NCI-H2227 (cell line): Measurements from ENCODE around the gene IKZF2.

Source experiments
- DNase-seq: peaks from one replicate; lab custom pipeline; 2025; ENCODE audit not compliant: unreplicated experiment; lab: John Stamatoyannopoulos, UW

IKZF2 gene

GRCh38 chr2:213151437-213152064 is at the start of gene IKZF2:
Gene IKZF2 (minus strand): TSS chr2:213151612. CDS start chr2:213148629, 2,983 bp downstream.
- DNase-seq, result peak; percentile 97

DNA sequence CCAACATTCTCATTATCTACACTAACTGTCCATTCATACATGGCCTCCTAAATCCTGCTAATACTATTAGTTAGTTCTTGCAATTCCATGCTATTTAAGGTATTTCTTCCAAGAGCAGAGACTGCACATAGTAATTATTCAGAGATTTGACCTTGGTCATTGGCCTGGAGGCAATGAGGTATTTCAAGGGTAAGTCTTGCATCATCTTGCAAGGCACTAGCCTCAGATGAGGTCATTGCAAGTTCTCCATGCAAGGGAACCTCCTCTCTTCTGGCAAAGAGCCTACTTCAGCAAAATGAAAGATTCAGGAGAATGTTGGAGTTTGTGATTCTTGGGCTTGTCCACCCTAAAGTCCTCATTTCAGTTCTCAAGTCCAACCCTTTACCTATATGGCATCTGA is 48.5 kb upstream of the IKZF2 start:
- no peak for DNase-seq

DNA sequence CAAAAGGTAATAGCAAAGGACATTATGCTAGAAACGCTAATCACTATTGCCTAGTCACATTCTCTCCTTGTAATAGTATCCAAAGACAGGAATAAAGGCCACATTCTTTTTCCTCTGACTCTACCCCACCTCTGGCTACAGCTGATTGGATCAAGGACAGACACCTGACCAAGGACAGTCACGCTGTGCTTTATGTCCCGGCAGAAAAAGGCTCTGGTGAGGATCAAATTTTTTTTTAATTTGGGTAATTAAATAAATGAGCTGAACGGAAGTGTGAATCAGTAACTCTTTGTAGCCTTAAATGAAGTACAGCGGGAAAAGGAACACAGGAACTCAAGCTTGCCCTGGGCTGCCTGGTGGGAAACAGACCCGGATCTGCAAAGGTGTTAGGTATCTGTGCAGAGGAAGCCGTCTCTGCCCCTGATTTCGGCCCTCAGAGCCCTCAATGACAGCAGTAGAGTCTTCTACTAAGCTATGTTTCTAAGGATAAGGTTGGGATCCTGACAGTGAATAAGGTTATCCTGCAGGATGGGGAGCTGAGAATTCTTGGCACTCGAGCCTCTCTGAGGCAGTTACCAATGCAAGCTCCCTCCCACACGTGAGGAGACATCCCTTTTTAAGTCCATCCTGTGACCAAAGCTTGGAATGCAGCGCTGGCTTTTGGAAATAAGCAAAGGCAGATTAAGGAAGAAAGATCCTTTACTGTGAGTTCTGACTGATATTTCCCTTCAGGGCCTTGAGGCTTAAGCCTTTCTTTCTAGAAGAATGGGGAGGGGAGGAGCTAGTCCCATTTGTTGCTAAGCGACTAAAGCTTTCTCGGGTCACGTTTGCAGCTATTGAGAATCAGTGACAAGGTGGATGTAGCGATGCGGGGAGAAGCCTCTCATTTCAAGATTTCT is 37.8 kb upstream of the IKZF2 start:
- DNase-seq, result peak; percentile 85

GRCh38 chr2:213188533-213188867 is 37.1 kb upstream of the IKZF2 start:
- DNase-seq, result no peak

DNA sequence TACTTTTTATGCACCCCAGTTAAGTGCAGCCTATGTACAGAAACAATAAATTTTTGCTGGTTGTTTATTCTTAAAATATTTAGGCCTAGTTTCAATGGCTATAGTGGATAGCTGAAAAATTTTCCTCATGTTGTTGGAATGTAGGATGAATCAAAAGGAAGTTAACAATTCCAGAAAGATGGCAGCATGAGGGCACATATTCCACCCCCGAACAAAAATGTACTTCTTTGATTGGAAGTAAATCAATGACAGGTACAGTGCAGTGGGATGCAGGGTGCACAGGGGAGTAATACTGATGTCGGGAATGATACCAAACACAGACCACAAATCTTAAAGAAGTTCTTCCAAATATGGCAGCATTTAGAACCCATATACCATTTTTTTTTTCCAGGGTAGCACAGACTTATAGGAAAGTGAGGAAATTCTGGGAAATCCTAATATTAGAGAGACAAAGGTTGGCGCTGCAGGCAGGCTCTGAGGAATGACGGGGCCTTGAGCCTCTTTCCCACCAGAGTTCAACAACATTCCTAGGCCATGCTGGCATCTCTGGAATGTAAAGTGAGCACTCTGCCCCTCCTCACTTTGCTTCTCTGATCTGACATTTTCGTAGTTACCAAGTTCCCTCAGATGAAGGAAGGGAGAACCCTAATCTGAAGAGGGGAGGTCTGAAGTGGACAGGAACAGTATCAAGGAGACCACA is 36.6 kb upstream of the IKZF2 start:
- DNase-seq, result no peak

- DNase-seq, result no peak
Observed at GRCh38 chr2:213187386-213187785, 36.0 kb upstream of the IKZF2 start.

DNA sequence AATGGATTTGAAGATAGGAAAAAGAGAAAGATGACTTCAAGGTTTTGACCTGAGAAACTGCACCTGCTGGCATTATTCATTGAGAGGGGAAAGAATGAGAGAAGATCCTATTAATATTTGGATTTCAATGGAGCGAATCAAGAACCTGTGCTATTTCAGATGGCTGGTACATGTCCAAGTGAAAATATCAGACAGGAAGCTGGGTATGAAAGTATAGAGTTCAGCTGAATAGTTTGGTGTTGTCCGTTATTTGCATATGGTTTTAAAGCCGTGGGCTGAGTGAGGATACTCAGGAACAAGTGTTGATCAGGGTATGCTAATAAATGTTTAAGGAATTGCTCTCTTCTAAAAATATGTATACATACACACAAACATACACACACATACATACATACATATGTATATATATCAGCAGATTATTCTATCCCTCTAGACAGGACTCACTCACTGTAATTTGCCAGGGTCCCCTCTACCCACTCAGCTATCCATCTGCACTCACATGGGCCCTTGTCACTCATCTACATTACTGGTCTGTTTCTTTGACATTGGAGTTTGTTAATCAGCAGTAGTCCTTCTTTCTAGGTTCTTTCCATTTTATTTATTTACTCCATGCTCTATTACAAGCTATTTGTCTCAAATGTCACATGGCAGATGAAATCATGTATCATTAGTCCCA is 33.9 kb upstream of the IKZF2 start:
- no peak for DNase-seq

GRCh38 chr2:213181712-213182111 is 30.3 kb upstream of the IKZF2 start:
- no peak for DNase-seq

- no peak for DNase-seq
Observed at GRCh38 chr2:213177679-213178078, 26.3 kb upstream of the IKZF2 start.

- DNase-seq, result no peak
Observed at GRCh38 chr2:213175673-213176247, 24.3 kb upstream of the IKZF2 start.

DNA sequence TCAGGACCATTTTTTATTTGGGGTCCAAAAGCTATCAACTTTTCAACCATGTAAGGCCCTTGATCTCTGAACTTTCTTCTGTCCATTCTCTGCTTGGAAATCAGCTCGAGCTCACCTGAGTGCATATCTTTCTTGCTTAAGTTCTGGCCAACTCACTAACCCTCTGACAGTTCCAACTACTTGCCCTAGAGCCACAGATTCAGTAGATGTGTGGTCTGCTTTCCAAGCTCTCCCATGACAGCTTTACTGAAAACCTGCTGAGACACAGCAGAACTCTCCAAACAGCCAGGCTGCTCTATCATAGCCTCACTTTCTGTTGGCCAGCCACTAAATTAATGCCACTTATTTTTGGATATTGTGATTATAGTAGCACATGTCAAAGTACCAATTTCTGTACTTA is 21.2 kb upstream of the IKZF2 start:
- DNase-seq, result no peak

- no peak for DNase-seq
Observed at GRCh38 chr2:213171147-213171546, 19.7 kb upstream of the IKZF2 start.

DNA sequence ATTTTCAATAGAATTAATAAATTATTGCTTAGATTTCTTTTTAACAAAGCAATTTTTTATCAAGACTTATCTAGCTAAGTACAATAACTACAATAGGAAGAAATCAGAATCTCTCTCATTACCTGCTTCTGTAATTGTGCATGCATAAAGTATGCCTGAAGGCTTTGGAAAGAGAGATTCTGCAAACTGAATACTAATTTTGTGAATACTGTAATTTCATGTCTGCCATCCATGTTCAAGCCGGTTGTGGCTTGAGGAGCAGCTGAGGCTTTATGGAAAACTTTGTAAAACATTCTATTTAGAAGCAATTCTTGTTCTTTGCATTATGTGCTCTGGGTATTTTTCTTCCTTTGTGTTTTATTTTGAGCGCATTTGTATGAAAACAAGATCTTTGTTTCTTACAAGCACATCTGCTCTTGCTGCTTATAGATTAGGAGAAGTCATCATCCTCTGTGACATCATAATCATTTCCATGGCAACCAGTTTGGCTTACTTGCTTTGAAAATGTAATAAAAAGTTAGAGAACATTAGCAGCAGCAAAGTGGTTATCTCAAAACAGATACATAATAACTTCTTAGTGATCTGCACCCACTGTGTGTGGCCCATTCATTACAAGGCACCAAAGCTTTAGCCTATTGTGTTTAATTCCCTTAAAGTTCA is 16.0 kb upstream of the IKZF2 start:
- DNase-seq, result no peak

GRCh38 chr2:213166109-213166508 is 14.7 kb upstream of the IKZF2 start:
- no peak for DNase-seq

- no peak for DNase-seq
Observed at GRCh38 chr2:213164263-213164662, 12.9 kb upstream of the IKZF2 start.

DNA sequence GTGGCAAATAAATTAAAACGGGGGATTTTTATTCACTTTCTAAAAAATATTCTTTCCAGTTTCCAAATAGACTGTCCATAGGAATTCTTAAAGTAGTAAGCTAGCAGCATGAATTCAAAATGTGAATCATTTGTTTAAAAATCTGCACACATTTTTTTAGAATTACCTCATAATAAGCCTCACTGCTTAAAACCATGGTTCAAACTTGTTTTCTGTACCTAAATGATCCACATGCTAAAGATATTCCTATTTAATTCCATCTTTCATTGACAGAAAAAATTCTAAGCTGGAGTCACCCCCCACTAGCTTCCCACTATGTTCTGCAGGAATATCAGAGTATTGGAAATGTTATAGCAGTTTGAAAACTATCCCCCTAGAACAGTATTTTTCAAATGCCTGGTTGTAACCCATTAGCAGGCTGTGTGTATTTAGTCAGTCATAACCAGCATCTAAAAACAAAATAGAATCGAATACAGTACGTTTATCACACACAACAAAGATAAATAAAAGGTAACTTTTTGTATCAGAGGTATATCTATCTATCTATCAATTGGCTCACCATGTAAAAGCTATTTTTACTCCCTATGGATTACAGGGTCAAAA is 11.2 kb upstream of the IKZF2 start:
- DNase-seq, result no peak

GRCh38 chr2:213161759-213162515 is 10.5 kb upstream of the IKZF2 start:
- no peak for DNase-seq

- DNase-seq, result no peak
Observed at GRCh38 chr2:213159768-213160167, 8.4 kb upstream of the IKZF2 start.

- no peak for DNase-seq
Observed at GRCh38 chr2:213157242-213157641, 5.8 kb upstream of the IKZF2 start.
